BJ (cell line): ENCODE data around the gene HRH3. TPM values are rescaled to one million over a fixed set of nuclear protein-coding genes. Genes with fewer than 3 reads are reported as not detected.

Experiments
- CTCF ChIA-PET: fragments of 350-600 bp; formaldehyde crosslinking; extraction: SDS; loops from one replicate; lab custom pipeline; 2021; ENCODE audit warnings: antibody characterized with exemption, inconsistent platforms; lab: Yijun Ruan, JAX
- POLR2A ChIA-PET: fragments of 300-600 bp; sonication (Branson Sonifier 250); formaldehyde crosslinking; extraction: SDS; loops from one replicate; lab custom pipeline; 2021; ENCODE audit warnings: antibody characterized with exemption; lab: Charles Lee
- DNase-seq: peaks from one replicate; pipeline ENCODE4 v3.0.0-alpha.2; 2011; ENCODE audit warnings: low read depth
- H3K27me3 ChIP-seq: 2 replicates; pipeline ENCODE4 v1.6.0; 2011; ENCODE audit warnings: low read length; ENCODE audit not compliant: control insufficient read depth, insufficient read depth
- H3K36me3 ChIP-seq: 2 replicates; pipeline ENCODE4 v1.5.1; 2011; ENCODE audit warnings: low read length; ENCODE audit not compliant: control insufficient read depth, insufficient read depth
- H3K4me3 ChIP-seq: 2 replicates; pipeline ENCODE4 v1.5.1; 2011; ENCODE audit warnings: low read depth, mild to moderate bottlenecking, control low read depth, low read length
- CTCF ChIP-seq: IDR thresholded peaks from 2 replicates; pipeline ENCODE4 v1.5.1; 2011; ENCODE audit warnings: low read depth, mild to moderate bottlenecking, control low read depth, inconsistent platforms, low read length, moderate library complexity; ENCODE audit not compliant: insufficient read depth
- polyA plus RNA-seq: library from polyadenylated mRNA; depleted of rRNA; stranded (reverse); fragments of >200 nt; gene quantifications from 2 replicates; pipeline ENCODE4 v1.2.3, GENCODE V29; 2011

HRH3 gene
- polyA plus RNA-seq, 1 experiment, result not detected

- ChIA-PET POLR2A (no interaction called here), CTCF (interaction anchor here (1.4 kb wide), 1 partner anchor 9 kb away, joined by 4 read pairs; no protein-coding TSS in a partner anchor)
- H3K4me3 ChIP-seq, result no peak overlapping the region
- no peak for TF ChIP-seq CTCF
- H3K36me3 ChIP-seq, result peaks cover 34% of the 10 kb centered on the region
- DNase-seq, result no peak
- no peaks in the 10 kb centered on the region for H3K27me3 ChIP-seq
Measured at GRCh38 chr20:62259294-62259565, 39.2 kb upstream of the HRH3 start.

- CTCF ChIA-PET, result interaction anchor here (1.4 kb wide), 1 partner anchor 10 kb away, joined by 4 read pairs; no protein-coding TSS in a partner anchor
Measured at GRCh38 chr20:62258499-62259293, 38.6 kb upstream of the HRH3 start.

GRCh38 chr20:62255976-62256375 is 35.9 kb upstream of the HRH3 start:
- peaks cover 19% of the 10 kb centered on the region for H3K36me3 ChIP-seq
- no peak for DNase-seq
- no peaks in the 10 kb centered on the region for H3K27me3 ChIP-seq
- no peak for TF ChIP-seq CTCF
- ChIA-PET CTCF (no interaction called here), POLR2A (no interaction called here)
- H3K4me3 ChIP-seq, result no peak overlapping the region

More at GRCh38 chr20:62258499-62259293, 38.6 kb upstream of the HRH3 start:
- no peak for TF ChIP-seq CTCF
- no peaks in the 10 kb centered on the region for H3K27me3 ChIP-seq
- POLR2A ChIA-PET, result no interaction called here
- peak; percentile 44 for DNase-seq
- peaks cover 30% of the 10 kb centered on the region for H3K36me3 ChIP-seq
- no peak overlapping the region for H3K4me3 ChIP-seq

- no peak overlapping the region for H3K4me3 ChIP-seq
- ChIA-PET POLR2A (no interaction called here), CTCF (no interaction called here)
- TF ChIP-seq CTCF, result no peak
- peaks cover 12% of the 10 kb centered on the region for H3K36me3 ChIP-seq
- H3K27me3 ChIP-seq, result no peaks in the 10 kb centered on the region
- DNase-seq, result no peak
Measured at GRCh38 chr20:62254021-62254724, 34.1 kb upstream of the HRH3 start.

GRCh38 chr20:62253398-62253797 is 33.3 kb upstream of the HRH3 start:
- TF ChIP-seq CTCF, result no peak
- DNase-seq, result no peak
- Histone ChIP-seq H3K4me3 (no peak overlapping the region), H3K36me3 (peaks cover 11% of the 10 kb centered on the region), H3K27me3 (no peaks in the 10 kb centered on the region)
- ChIA-PET CTCF (no interaction called here), POLR2A (no interaction called here)
